Measurements from ENCODE around the gene TCF15. TPM values are rescaled to one million over a fixed set of nuclear protein-coding genes. Genes with fewer than 3 reads are reported as not detected.

TCF15 gene
- total RNA-seq, 1 donor: not detected

DNA sequence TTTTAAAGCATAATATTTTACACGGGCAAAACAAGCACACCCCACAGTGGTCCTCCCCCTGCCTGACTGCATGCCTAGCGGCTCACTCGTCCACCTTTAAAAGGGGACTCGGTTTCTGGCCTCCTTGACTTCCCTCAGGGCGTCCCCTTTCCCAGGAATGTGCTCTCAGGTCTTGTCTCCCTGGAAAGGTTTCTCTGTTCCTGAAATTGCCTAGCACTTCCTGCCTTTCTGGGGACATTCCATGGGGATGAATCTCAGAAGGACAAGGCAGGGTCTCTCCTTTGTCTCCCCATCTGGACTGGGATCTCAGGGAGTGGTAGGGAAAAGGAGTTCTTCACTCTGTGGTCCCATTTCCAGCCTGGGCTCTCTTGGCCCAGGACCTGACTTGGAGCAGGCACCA lies 4.9 kb downstream of the TCF15 start:
- H3K4me3 ChIP-seq (ENCODE audit: low read length): no peak overlapping the region
- peaks cover 18% of the 10 kb centered on the region for H3K27me3 ChIP-seq (ENCODE audit: insufficient read depth, low read length)
- H3K4me1 ChIP-seq (ENCODE audit: insufficient read depth, low read length): peaks cover under 1% of the 10 kb centered on the region
- H3K9me3 ChIP-seq (ENCODE audit: low read depth, low read length): no peaks in the 10 kb centered on the region

DNA sequence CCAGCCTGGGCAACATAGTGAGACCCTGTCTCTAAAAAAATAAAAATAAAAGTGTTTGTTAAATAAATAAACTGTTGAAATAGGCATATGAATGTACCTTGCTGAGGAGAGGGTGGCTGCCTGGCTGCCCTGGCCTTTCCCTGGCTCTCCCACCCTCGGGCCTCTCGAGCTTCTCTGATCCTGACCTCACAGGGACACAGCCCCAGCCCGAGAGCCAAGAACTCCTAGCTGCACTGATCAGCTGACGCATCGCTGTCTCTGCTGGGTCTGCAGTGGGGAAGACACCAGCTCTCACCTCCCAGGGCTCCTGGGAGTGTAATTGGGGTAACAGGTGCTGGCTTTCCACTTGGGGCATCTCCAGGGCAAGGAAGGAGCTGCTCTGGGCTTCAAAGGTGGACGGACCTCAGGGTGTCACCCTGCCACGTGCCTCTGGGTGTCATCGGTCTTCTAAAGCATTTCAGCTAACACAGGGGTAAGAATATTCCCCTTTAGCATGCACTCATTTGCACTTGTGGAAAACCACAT lies 6.9 kb downstream of the TCF15 start:
- Histone ChIP-seq H3K4me3 (ENCODE audit: low read length) (no peak overlapping the region), H3K9me3 (ENCODE audit: low read depth, low read length) (no peaks in the 10 kb centered on the region), H3K4me1 (ENCODE audit: insufficient read depth, low read length) (no peaks in the 10 kb centered on the region), H3K27me3 (ENCODE audit: insufficient read depth, low read length) (peaks cover 4% of the 10 kb centered on the region)

DNA sequence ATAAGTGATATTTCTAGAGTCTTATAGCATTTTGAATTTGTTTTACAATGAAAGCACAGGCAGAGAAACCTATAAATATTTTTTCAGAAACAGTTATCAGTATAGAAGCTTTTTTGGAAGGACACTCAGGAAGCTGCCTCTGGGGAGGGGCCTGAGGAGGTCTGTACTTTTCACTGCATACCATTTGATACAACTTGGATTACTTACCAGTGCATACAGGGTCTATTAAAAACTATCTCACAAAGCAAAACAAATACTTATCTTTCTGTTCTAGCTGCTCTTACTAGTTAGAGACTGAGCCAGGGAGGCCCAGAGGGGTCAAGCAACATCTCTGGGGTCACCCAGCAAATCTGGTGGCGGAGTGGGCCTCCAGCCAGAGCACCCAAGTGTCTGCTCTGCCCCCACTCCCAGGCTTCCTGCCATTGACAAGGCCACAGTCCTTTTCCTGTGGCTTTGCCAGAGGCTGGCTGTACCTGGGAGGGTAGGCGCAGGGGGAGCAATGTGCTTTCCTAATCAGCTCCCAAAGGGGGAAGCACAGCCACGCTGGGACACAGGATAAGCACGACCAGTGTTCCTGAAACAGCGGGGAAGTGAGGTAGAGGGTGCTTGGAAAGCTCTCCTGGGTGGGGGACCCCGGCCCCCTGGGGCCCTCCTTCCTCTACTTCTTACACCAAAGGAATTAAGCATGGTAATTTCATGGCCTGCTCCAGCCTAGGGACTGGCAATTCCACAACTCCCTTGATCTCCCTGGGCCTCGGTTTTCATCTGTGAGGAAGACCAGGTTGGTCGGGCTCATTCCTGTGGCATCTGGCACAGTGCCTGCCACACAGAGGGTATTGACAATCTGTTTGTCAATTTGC lies 7.8 kb downstream of the TCF15 start:
- no peaks in the 10 kb centered on the region for H3K4me1 ChIP-seq (ENCODE audit: insufficient read depth, low read length)
- no peak overlapping the region for H3K4me3 ChIP-seq (ENCODE audit: low read length)
- no peaks in the 10 kb centered on the region for H3K27me3 ChIP-seq (ENCODE audit: insufficient read depth, low read length)
- H3K9me3 ChIP-seq (ENCODE audit: low read depth, low read length): no peaks in the 10 kb centered on the region

DNA sequence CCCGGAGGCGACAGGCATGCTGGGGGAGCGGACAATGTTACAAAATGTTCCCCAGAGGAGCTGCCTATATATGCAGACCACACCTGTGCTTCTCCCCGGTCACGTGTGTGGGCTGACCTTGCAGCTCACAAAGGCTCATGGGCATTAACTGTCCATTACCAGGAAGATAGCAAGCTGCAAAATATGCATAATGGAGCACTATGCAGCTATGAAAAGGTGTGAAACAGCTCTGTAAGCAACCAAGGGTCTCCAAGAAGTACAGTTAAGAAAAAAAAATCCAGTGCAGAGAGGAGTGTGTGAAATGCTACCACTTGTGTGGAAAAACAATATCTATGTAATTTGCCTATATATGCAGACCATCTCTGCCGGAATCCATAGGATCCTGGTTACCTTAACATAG lies 9.4 kb downstream of the TCF15 start:
- Histone ChIP-seq H3K27me3 (ENCODE audit: insufficient read depth, low read length) (no peaks in the 10 kb centered on the region), H3K9me3 (ENCODE audit: low read depth, low read length) (no peaks in the 10 kb centered on the region)

DNA sequence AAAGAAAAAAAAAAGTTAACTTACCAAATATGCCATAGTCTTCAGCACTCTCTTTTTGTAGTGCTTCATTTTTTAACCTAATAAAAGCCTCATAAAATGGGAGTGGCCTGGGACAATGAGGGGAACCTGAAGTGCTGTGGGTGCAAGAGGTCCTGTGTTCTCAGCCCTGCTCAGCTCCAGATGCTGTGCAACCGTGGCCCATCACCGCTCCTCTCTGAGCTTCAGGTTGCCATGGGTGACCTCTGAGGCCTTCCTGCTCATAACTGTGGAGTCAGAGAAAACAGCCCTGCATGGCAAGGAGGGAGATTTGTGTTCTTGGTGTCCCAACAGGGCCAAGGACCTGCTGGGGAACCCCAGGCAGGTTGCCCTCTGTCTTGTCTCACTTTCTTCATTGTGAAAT lies 10.0 kb downstream of the TCF15 start:
- Histone ChIP-seq H3K9me3 (ENCODE audit: low read depth, low read length) (no peaks in the 10 kb centered on the region), H3K4me3 (ENCODE audit: low read length) (no peak overlapping the region), H3K4me1 (ENCODE audit: insufficient read depth, low read length) (no peaks in the 10 kb centered on the region), H3K27me3 (ENCODE audit: insufficient read depth, low read length) (no peaks in the 10 kb centered on the region)

More for the DNA sequence above, 9.4 kb downstream of the TCF15 start:
- H3K4me1 ChIP-seq (ENCODE audit: insufficient read depth, low read length): no peaks in the 10 kb centered on the region
- H3K4me3 ChIP-seq (ENCODE audit: low read length): no peak overlapping the region

DNA sequence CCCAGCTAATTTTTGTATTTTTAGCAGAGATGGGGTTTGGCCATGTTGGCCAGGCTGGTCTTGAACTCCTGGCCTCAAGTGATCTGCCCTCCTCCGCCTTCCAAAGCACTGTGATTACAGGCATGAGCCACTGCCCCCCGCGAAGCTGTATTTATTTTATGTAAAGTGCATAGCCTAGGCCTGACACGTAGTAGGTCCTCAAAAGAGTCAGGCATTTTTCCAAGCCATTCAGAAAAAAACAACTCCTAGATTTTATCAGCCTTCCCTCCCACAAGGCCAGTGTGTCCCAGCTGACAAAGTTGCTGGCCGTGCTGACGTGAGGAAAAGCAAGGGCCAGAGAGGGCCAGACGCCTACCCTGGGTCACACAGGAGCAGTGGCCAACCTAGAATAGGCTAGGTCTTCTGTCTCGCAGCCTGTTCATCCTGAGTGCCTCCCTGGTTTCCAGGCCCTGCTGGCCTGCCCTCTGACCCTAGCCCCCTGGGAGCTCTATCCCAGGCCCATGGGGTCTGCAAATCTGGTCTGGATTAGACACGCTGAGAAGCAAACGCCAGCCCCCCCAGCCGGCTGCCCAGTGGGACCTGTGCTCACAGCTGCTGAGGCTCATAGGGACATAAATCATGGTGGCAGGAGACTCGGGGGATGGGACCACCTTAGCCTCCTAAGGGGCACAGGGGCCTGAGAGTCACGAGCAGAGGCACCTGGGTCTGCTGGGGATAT lies 11.8 kb downstream of the TCF15 start:
- Histone ChIP-seq H3K4me3 (ENCODE audit: low read length) (no peak overlapping the region), H3K4me1 (ENCODE audit: insufficient read depth, low read length) (no peaks in the 10 kb centered on the region), H3K27me3 (ENCODE audit: insufficient read depth, low read length) (no peaks in the 10 kb centered on the region), H3K9me3 (ENCODE audit: low read depth, low read length) (no peaks in the 10 kb centered on the region)

DNA sequence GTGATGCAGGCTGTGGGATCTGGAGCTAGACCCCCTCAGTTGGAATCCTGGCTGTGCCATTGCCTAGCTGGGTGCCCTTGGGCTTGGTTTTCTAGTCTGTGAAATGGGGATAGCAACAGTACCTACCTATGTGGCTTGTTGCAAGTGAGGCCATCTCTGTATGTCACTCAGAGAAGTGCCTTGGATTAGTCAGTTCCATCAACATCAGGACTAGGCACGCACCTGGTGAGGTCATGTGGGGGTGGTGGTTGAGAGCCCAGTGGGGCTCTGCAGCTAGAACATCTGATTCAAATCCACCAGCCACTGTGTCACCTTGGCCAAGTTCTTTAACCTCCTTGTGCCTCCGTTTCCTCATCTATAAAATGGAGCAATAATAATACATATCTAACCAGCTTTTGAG lies 12.5 kb downstream of the TCF15 start:
- H3K4me1 ChIP-seq (ENCODE audit: insufficient read depth, low read length): no peaks in the 10 kb centered on the region
- H3K27me3 ChIP-seq (ENCODE audit: insufficient read depth, low read length): no peaks in the 10 kb centered on the region
- H3K4me3 ChIP-seq (ENCODE audit: low read length): no peak overlapping the region
- no peaks in the 10 kb centered on the region for H3K9me3 ChIP-seq (ENCODE audit: low read depth, low read length)

DNA sequence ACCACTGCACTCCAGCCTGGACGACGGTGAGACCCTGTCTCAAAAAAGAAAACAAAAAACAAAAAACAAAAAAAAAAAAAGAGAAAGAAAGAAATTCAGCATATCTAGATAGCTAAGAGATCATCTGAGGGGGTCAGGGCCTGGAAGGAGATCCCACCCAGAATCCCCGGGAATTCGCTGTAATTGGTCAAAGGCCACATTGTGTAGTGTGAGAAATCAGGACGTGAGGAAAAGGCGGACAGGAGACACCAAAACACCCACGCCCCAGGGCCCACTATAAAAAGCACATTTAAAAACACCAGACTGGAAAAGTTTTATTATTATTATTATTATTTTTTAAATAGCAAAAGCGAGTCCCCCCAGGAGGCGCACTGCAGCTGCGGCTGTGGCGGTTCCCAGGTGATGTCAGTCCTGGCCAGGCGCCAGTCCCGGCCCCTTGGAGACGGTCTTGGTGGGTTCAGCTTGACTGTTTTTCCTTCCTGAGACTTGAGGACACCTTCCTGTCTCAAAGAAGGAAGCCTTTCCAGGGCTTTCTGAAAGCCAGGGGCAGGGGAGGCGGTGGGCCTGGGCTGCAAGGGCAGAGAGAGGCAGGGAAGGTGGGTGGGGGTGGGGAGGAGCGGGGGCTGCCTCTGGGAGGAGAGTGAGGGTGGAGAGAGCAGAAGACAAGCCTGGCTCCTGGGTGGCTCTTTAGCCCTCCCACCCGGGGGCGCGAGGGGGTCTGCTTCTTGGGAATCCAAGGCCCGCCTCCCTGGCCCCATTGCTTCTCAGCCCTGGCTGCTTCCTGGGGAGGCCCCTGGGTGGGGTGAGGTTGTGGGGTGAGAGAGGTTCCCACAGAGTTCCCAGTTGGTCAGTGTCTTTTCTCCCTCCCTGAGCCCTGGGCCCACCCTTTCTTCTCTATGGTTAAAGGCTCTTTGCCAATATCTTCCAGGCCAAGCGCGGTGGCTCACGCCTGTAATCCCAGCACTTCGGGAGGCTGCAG lies 14.5 kb downstream of the TCF15 start:
- Histone ChIP-seq H3K4me3 (ENCODE audit: low read length) (no peak overlapping the region), H3K4me1 (ENCODE audit: insufficient read depth, low read length) (no peaks in the 10 kb centered on the region), H3K9me3 (ENCODE audit: low read depth, low read length) (no peaks in the 10 kb centered on the region), H3K27me3 (ENCODE audit: insufficient read depth, low read length) (no peaks in the 10 kb centered on the region)

DNA sequence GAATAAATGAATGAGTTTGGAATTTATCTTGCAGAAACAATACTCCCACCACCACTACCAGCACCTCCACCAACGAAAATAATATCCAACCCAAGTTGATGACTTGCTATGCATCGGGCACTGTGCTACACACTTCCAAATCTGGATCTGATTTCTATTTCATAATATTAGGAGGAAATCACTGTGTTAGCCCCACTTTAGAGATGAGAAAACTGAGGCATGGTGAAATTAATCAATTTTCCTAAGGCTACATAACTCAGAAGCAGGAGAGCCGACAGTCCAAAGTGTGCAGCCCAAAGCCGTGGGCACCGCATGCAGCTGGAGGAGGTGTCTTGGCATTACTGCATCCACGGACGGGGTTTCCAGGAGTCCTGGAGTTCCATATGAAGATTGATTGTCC lies 17.6 kb downstream of the TCF15 start:
- Histone ChIP-seq H3K4me3 (ENCODE audit: low read length) (no peak overlapping the region), H3K27me3 (ENCODE audit: insufficient read depth, low read length) (no peaks in the 10 kb centered on the region), H3K4me1 (ENCODE audit: insufficient read depth, low read length) (no peaks in the 10 kb centered on the region), H3K9me3 (ENCODE audit: low read depth, low read length) (no peaks in the 10 kb centered on the region)

DNA sequence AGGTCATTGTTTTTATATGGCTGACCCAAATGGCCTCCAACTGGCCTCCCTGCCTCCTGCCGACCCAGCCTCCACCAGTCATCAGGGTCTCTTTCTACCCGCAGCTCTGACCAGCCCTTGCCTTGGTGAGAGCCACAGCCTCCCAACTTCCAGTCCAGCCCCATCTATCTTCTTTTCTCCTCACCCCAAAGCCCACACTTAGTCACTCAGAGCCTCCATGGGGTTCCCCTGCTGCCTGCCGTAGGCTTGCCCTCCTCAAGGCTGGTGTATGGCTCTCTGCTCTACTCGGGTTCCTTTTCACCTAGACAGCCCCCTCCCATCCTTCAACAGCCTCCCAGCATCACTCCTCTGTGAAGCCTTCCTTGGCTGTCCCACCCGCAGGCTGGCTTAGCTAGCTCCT lies 18.2 kb downstream of the TCF15 start:
- no peak overlapping the region for H3K4me3 ChIP-seq (ENCODE audit: low read length)
- no peaks in the 10 kb centered on the region for H3K4me1 ChIP-seq (ENCODE audit: insufficient read depth, low read length)
- H3K9me3 ChIP-seq (ENCODE audit: low read depth, low read length): no peaks in the 10 kb centered on the region
- no peaks in the 10 kb centered on the region for H3K27me3 ChIP-seq (ENCODE audit: insufficient read depth, low read length)

DNA sequence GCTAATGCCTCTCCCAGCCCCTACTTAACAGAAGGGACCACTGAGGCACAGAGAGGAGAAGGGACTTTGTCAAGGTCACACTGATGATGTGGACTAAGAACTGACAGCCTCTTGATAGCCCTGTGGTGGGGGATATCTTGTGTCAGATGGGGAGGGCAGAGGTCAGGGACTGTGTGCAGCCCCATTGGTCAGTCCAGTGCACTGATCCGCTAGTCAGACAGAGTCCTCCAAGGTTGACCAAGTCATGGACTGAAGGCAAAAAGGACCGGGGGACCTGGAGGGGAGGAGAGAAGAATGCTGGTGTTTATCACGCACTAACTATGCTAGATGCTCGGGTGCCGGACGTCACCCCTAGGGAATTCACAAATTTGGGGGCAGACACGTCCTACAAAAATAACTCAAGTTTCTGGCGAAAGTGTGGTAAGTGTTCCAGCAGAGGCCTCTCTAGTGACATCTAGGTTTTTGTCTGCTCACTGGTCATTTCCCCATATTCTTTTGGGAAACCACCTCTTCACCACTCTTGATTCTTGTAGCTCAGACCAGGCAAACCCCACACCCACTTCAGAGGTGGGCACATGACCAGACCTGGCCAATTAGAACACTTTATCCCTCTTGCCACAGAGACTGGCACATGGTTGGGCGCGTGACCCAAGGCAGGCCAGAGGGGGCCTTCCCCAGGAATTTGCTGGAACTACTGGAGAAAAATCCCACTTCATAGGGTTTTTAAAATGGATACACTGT lies 21.0 kb downstream of the TCF15 start:
- Histone ChIP-seq H3K9me3 (ENCODE audit: low read depth, low read length) (no peaks in the 10 kb centered on the region), H3K4me1 (ENCODE audit: insufficient read depth, low read length) (no peaks in the 10 kb centered on the region), H3K27me3 (ENCODE audit: insufficient read depth, low read length) (no peaks in the 10 kb centered on the region), H3K4me3 (ENCODE audit: low read length) (no peak overlapping the region)

DNA sequence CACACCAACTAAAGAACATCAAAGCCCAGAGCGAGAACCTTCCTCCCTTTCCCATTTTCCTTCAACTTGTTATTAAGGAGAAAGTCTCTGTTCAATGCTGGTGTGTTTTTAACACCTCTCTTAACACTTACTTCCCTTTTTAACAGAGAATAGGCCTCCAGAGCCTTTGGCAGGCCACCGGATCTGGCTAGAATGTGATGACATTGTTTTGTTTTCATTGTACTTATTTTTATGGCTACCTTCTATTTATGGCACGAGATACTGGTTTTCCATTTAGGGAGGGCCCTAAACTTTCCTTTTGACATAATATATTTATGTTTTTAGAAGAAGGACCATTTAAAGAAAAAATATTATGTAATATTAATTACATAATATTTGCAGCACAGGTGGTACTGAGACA lies 21.6 kb downstream of the TCF15 start:
- Histone ChIP-seq H3K4me3 (ENCODE audit: low read length) (no peak overlapping the region), H3K27me3 (ENCODE audit: insufficient read depth, low read length) (no peaks in the 10 kb centered on the region), H3K4me1 (ENCODE audit: insufficient read depth, low read length) (no peaks in the 10 kb centered on the region), H3K9me3 (ENCODE audit: low read depth, low read length) (no peaks in the 10 kb centered on the region)

DNA sequence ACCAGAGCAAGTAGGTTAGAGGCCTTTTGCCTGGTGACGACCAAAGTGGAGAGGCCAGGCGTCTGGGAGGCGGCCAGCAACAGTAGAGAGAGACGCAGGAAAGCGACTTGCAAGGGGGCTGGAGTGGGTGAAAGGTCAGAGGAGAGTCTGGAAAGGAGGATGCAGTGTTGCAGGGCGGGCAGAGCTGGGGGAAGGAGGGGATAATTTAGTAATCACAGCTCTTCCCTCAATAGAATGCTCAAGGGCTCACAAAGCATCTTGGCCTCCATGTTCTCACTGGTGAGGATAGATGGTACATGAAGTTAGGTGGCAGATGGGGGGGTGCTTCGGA lies 25.2 kb downstream of the TCF15 start:
- Histone ChIP-seq H3K9me3 (ENCODE audit: low read depth, low read length) (no peaks in the 10 kb centered on the region), H3K4me1 (ENCODE audit: insufficient read depth, low read length) (no peaks in the 10 kb centered on the region), H3K4me3 (ENCODE audit: low read length) (no peak overlapping the region), H3K27me3 (ENCODE audit: insufficient read depth, low read length) (no peaks in the 10 kb centered on the region)

DNA sequence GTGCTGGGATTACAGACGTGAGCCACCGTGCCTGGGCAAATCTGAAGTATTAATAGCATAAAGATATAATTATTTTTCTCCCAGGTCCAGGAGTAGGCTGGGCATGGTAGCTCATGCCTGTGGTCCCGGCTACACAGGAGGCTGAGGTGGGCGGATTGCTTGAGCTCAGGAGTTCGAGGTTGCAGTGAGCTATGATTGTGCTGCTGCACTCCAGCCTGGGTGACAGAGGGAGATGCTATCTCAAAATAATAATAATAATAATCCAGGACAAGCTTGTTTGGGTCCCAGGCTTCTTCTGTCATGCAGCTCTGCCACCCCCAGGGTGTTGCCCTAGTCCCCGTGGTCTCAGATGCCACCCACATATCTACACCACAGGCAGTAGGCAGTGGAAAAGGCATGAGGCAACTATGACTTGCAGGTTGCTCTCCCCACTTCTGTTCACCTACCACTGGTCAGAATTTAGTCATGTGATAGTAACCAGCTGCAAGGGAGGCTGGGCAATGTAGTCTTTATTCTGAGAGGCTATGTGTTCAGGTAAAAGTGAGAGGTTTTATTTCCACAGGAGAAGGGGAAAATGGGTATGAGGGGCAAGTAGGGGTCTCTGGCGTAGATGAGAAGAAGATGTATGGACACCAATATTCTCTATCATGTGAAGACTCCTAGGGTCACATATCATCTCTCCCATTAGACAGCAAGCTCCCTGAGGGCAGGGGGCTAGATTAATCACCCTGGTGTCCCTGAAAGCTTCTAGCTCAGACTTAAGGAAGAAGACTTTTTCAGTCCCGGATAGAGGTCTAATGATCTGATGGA lies 25.7 kb downstream of the TCF15 start:
- Histone ChIP-seq H3K4me1 (ENCODE audit: insufficient read depth, low read length) (no peaks in the 10 kb centered on the region), H3K4me3 (ENCODE audit: low read length) (no peak overlapping the region), H3K9me3 (ENCODE audit: low read depth, low read length) (no peaks in the 10 kb centered on the region), H3K27me3 (ENCODE audit: insufficient read depth, low read length) (no peaks in the 10 kb centered on the region)

Measured in mononuclear cell (primary cell).